ENCODE data around the gene NOC2L. TPM values are rescaled to one million over a fixed set of nuclear protein-coding genes. Genes with fewer than 3 reads are reported as not detected.

NOC2L gene
- total and polyA plus RNA-seq, 2 donors from 2014 or later, result 42.4 to 65.5 TPM

DNA sequence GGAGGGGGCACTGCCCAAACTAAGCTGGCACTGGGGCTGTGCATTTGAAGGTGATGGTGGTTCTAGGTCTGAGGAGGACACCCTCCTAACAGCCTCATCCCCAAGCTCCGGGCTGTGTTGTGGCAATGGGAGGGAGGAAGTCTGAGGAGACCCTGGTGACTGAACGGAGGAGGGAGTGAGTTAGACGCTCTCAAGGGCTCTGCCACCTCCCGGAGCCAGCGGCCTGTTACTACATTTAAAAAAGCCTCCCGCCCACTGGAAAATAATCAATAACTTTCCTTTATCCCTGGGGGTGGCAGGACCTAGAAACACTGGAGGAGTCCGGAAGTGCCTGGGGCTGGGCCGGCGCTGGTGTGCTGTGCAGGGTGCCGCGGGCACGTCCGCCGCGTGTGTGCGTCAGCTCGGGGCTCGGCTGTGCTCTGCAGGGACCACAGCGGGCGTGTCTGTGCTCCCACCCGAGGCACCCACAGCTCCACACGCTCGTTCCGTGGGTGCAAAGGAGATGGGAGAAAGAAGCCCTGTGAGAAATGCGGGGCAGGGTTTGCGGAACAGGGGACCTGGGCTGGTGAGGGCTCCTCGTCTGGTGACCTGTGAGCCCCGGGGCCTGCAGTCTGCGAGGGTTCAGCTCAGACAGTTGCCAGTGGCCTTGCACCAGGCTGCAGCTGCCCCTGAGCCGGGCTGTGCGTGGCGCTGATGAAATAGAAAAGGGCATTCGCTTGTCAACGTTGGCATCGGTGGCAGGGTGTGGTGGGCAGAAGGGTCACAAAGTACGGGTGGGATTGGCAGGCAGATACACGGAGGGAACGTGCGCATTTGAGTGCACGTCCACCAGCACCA lies 30.0 kb downstream of the NOC2L start:
- Histone ChIP-seq H3K27me3 (ENCODE audit: control insufficient read depth, insufficient read depth, low read length) (no peaks in the 10 kb centered on the region), H3K9me3 (ENCODE audit: control insufficient read depth in 2 of 3, insufficient read depth in 1 of 3, low read length in 3 of 3) (no peaks in the 10 kb centered on the region), H3K27ac (ENCODE audit: low read depth in 2 of 2, low read length in 2 of 2) (no peak overlapping the region), H3K36me3 (ENCODE audit: control insufficient read depth in 2 of 3, insufficient read depth in 3 of 3, low read length in 3 of 3) (no peaks in the 10 kb centered on the region), H3K9ac (ENCODE audit: low read length in 3 of 3) (no peak overlapping the region), H3K4me1 (ENCODE audit: control insufficient read depth in 2 of 3, insufficient read depth in 2 of 3, low read depth in 1 of 3, low read length in 3 of 3) (peaks cover 0 to 14% (median 0%) of the 10 kb centered on the region in 3 donors), H3K4me3 (ENCODE audit: low read length in 3 of 3) (no peak overlapping the region)
- FAIRE-seq (no peak), DNase-seq (no peak)
- intact Hi-C loops (cut with DNase I), result no loop called here
- TF ChIP-seq, protein P1, sequence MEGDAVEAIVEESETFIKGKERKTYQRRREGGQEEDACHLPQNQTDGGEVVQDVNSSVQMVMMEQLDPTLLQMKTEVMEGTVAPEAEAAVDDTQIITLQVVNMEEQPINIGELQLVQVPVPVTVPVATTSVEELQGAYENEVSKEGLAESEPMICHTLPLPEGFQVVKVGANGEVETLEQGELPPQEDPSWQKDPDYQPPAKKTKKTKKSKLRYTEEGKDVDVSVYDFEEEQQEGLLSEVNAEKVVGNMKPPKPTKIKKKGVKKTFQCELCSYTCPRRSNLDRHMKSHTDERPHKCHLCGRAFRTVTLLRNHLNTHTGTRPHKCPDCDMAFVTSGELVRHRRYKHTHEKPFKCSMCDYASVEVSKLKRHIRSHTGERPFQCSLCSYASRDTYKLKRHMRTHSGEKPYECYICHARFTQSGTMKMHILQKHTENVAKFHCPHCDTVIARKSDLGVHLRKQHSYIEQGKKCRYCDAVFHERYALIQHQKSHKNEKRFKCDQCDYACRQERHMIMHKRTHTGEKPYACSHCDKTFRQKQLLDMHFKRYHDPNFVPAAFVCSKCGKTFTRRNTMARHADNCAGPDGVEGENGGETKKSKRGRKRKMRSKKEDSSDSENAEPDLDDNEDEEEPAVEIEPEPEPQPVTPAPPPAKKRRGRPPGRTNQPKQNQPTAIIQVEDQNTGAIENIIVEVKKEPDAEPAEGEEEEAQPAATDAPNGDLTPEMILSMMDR (IDR thresholded peaks at IDR 0.05; ENCODE audit: borderline replicate concordance, extremely low read depth, insufficient read depth), result no peak

DNA sequence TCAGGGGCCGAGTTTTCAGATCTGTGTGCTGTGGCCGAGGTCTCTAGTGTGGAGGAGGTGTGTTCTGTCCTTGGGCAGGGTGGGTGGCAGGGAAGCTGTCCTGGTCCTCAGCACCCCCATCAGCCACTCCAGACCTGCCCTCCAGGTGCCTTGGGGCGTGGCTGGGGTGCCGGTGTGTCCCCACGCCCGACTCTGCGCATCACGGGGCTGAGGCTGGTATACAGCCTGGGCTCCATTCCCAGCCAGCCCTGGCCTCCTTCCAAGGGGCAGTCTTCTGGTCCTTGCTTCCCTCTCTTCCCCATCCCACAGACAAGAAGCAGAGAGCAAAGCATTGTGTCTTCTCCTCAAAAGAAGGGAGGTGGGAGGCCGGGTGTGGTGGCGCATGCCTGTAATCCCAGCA lies 31.3 kb downstream of the NOC2L start:
- no peak overlapping the region for H3K4me3 ChIP-seq (ENCODE audit: low read length in 3 of 3)
- no peak overlapping the region for H3K27ac ChIP-seq (ENCODE audit: low read depth in 2 of 2, low read length in 2 of 2)
- no peak for DNase-seq
- TF ChIP-seq, protein P1 (IDR thresholded peaks at IDR 0.05; ENCODE audit: borderline replicate concordance, extremely low read depth, insufficient read depth), result no peak
- intact Hi-C loops (cut with DNase I), result no loop called here
- H3K4me1 ChIP-seq (ENCODE audit: control insufficient read depth in 2 of 3, insufficient read depth in 2 of 3, low read depth in 1 of 3, low read length in 3 of 3), result peaks cover 0 to 22% (median 0%) of the 10 kb centered on the region in 3 donors
- FAIRE-seq, result no peak
- no peaks in the 10 kb centered on the region for H3K36me3 ChIP-seq (ENCODE audit: control insufficient read depth in 2 of 3, insufficient read depth in 3 of 3, low read length in 3 of 3)
- no peaks in the 10 kb centered on the region for H3K27me3 ChIP-seq (ENCODE audit: control insufficient read depth, insufficient read depth, low read length)
- no peak overlapping the region for H3K9ac ChIP-seq (ENCODE audit: low read length in 3 of 3)
- no peaks in the 10 kb centered on the region for H3K9me3 ChIP-seq (ENCODE audit: control insufficient read depth in 2 of 3, insufficient read depth in 1 of 3, low read length in 3 of 3)

GRCh38 chr1:927234-927633 lies 31.8 kb downstream of the NOC2L start:
- no peaks in the 10 kb centered on the region for H3K9me3 ChIP-seq (ENCODE audit: control insufficient read depth in 2 of 3, insufficient read depth in 1 of 3, low read length in 3 of 3)
- peaks cover 0 to 25% (median 0%) of the 10 kb centered on the region in 3 donors for H3K4me1 ChIP-seq (ENCODE audit: control insufficient read depth in 2 of 3, insufficient read depth in 2 of 3, low read depth in 1 of 3, low read length in 3 of 3)
- H3K4me3 ChIP-seq (ENCODE audit: low read length in 3 of 3), result no peak overlapping the region
- TF ChIP-seq, protein P1 (IDR thresholded peaks at IDR 0.05; ENCODE audit: borderline replicate concordance, extremely low read depth, insufficient read depth), result no peak
- no peak overlapping the region for H3K27ac ChIP-seq (ENCODE audit: low read depth in 2 of 2, low read length in 2 of 2)
- intact Hi-C loops (cut with DNase I), result no loop called here
- no peaks in the 10 kb centered on the region for H3K27me3 ChIP-seq (ENCODE audit: control insufficient read depth, insufficient read depth, low read length)
- H3K9ac ChIP-seq (ENCODE audit: low read length in 3 of 3), result no peak overlapping the region
- FAIRE-seq (no peak), DNase-seq (no peak)
- no peaks in the 10 kb centered on the region for H3K36me3 ChIP-seq (ENCODE audit: control insufficient read depth in 2 of 3, insufficient read depth in 3 of 3, low read length in 3 of 3)
